Measurements from ENCODE around the gene HBB.

Gene HBB

GRCh38 chr11:5237420-5237819, 10.5 kb upstream of the HBB start:
- H3K27ac ChIP-seq (ENCODE audit: low read length): no peak overlapping the region
- no peak overlapping the region for H3K9ac ChIP-seq (ENCODE audit: low read length)
- H3F3A ChIP-seq (ENCODE audit: insufficient read depth, low read length): peaks cover 14% of the 10 kb centered on the region
- no peaks in the 10 kb centered on the region for H3K27me3 ChIP-seq (replicated peaks; ENCODE audit: insufficient read depth, low read length)
- no peaks in the 10 kb centered on the region for H3K9me3 ChIP-seq (replicated peaks; ENCODE audit: insufficient read depth, low read length)
- H3K4me1 ChIP-seq (ENCODE audit: low read length): peaks cover 39% of the 10 kb centered on the region
- TF ChIP-seq CTCF (IDR thresholded peaks at IDR 0.05; ENCODE audit: low read length) (no peak), EZH2phosphoT487 (IDR thresholded peaks at IDR 0.05; ENCODE audit: low read length) (no peak), EZH2 (optimal IDR thresholded peaks at IDR 0.05; ENCODE audit: low read depth, low read length) (no peak)
- H4K20me1 ChIP-seq (ENCODE audit: insufficient read depth, low read length): no peaks in the 10 kb centered on the region
- H3K79me2 ChIP-seq (ENCODE audit: low read length): peaks cover 7% of the 10 kb centered on the region
- no peak for DNase-seq
- no peak overlapping the region for H3K4me2 ChIP-seq (ENCODE audit: low read depth, low read length)
- no peak overlapping the region for H2AFZ ChIP-seq (ENCODE audit: low read length)
- H3K9me2 ChIP-seq (replicated peaks; ENCODE audit: insufficient read depth, low read length): no peaks in the 10 kb centered on the region
- H3K4me3 ChIP-seq (ENCODE audit: low read length): no peak overlapping the region
- no peaks in the 10 kb centered on the region for H3K36me3 ChIP-seq (replicated peaks; ENCODE audit: insufficient read depth, low read length)

GRCh38 chr11:5235364-5236095, 8.7 kb upstream of the HBB start:
- H3K27me3 ChIP-seq (replicated peaks; ENCODE audit: insufficient read depth, low read length): no peaks in the 10 kb centered on the region
- H3K36me3 ChIP-seq (replicated peaks; ENCODE audit: insufficient read depth, low read length): no peaks in the 10 kb centered on the region
- H3K4me3 ChIP-seq (ENCODE audit: low read length): no peak overlapping the region
- TF ChIP-seq EZH2 (optimal IDR thresholded peaks at IDR 0.05; ENCODE audit: low read depth, low read length) (no peak), EZH2phosphoT487 (IDR thresholded peaks at IDR 0.05; ENCODE audit: low read length) (no peak), CTCF (IDR thresholded peaks at IDR 0.05; ENCODE audit: low read length) (no peak)
- no peak overlapping the region for H3K4me2 ChIP-seq (ENCODE audit: low read depth, low read length)
- no peak overlapping the region for H3K9ac ChIP-seq (ENCODE audit: low read length)
- DNase-seq: no peak
- no peak overlapping the region for H3K27ac ChIP-seq (ENCODE audit: low read length)
- H3K79me2 ChIP-seq (ENCODE audit: low read length): peaks cover 7% of the 10 kb centered on the region
- no peaks in the 10 kb centered on the region for H3K9me2 ChIP-seq (replicated peaks; ENCODE audit: insufficient read depth, low read length)
- H3K9me3 ChIP-seq (replicated peaks; ENCODE audit: insufficient read depth, low read length): no peaks in the 10 kb centered on the region
- no peaks in the 10 kb centered on the region for H4K20me1 ChIP-seq (ENCODE audit: insufficient read depth, low read length)
- peaks cover 25% of the 10 kb centered on the region for H3F3A ChIP-seq (ENCODE audit: insufficient read depth, low read length)
- H3K4me1 ChIP-seq (ENCODE audit: low read length): peaks cover 43% of the 10 kb centered on the region
- no peak overlapping the region for H2AFZ ChIP-seq (ENCODE audit: low read length)

- Histone ChIP-seq H3K9me3 (replicated peaks; ENCODE audit: insufficient read depth, low read length) (no peaks in the 10 kb centered on the region), H4K20me1 (ENCODE audit: insufficient read depth, low read length) (no peaks in the 10 kb centered on the region), H2AFZ (ENCODE audit: low read length) (peak within 1 kb of the TSS; percentile 65), H3K4me1 (ENCODE audit: low read length) (peaks cover 51% of the 10 kb centered on the region), H3K36me3 (replicated peaks; ENCODE audit: insufficient read depth, low read length) (no peaks in the 10 kb centered on the region), H3K79me2 (ENCODE audit: low read length) (peaks cover 7% of the 10 kb centered on the region), H3K9ac (ENCODE audit: low read length) (peak within 1 kb of the TSS; percentile 55), H3K4me3 (ENCODE audit: low read length) (peak within 1 kb of the TSS; percentile 40), H3K4me2 (ENCODE audit: low read depth, low read length) (peak within 1 kb of the TSS; percentile 59), H3K27me3 (replicated peaks; ENCODE audit: insufficient read depth, low read length) (no peaks in the 10 kb centered on the region), H3K27ac (ENCODE audit: low read length) (peak within 1 kb of the TSS; percentile 80), H3K9me2 (replicated peaks; ENCODE audit: insufficient read depth, low read length) (no peaks in the 10 kb centered on the region), H3F3A (ENCODE audit: insufficient read depth, low read length) (peaks cover 36% of the 10 kb centered on the region)
- TF ChIP-seq EZH2phosphoT487 (IDR thresholded peaks at IDR 0.05; ENCODE audit: low read length): no peak
- no peak for TF ChIP-seq EZH2 (optimal IDR thresholded peaks at IDR 0.05; ENCODE audit: low read depth, low read length)
- TF ChIP-seq CTCF (IDR thresholded peaks at IDR 0.05; ENCODE audit: low read length): no peak
- peak; percentile 79 for DNase-seq
Observed at GRCh38 chr11:5234381-5234834, 7.5 kb upstream of the HBB start, which contains the start of gene HBD. Gene HBD (minus strand): TSS chr11:5234483. CDS start chr11:5234433, 50 bp downstream.

Measured in MM.1S (cell line).